Esophagus squamous epithelium (tissue), 5 donors: ENCODE data around the gene TNFRSF25. TPM values are rescaled to one million over a fixed set of nuclear protein-coding genes. Genes with fewer than 3 reads are reported as not detected.

Experiments
- DNase-seq: peaks from one replicate; lab custom pipeline; 2025; lab: John Stamatoyannopoulos, UW
- H3K27ac ChIP-seq, 4 donors: fragments of 200-600 bp; sonication (generic); one replicate each; pipeline ENCODE4 v1.5.1; 2016 to 2019; ENCODE audit warnings: mild to moderate bottlenecking in 1 of 4
- H3K27me3 ChIP-seq, 4 donors: fragments of 200-600 bp; sonication (generic); 1 replicate in 3 of 4; 2 replicates in 1 of 4; pipeline versions ENCODE4 v1.5.1 to v1.6.0; 2017 to 2021; ENCODE audit warnings: antibody characterized with exemption in 1 of 4
- H3K36me3 ChIP-seq, 3 donors: fragments of 200-600 bp; sonication (generic); one replicate each; pipeline ENCODE4 v1.5.1; 2016 to 2019
- H3K4me1 ChIP-seq, 3 donors: fragments of 200-600 bp; sonication (generic); one replicate each; pipeline ENCODE4 v1.5.1; 2017 to 2019
- H3K4me3 ChIP-seq, 4 donors: fragments of 200-600 bp; sonication (generic); 1 replicate in 3 of 4; 2 replicates in 1 of 4; pipeline ENCODE4 v1.5.1; 2016 to 2019; ENCODE audit warnings: mild to moderate bottlenecking in 2 of 4, moderate library complexity in 1 of 4
- H3K9me3 ChIP-seq, 3 donors: fragments of 200-600 bp; sonication (generic); one replicate each; pipeline ENCODE4 v1.5.1; 2016 to 2019
- POLR2A ChIP-seq, 4 donors: fragments of 450-650 bp; IDR thresholded peaks; one replicate each; pipeline ENCODE4 v1.6.1; 2017; ENCODE audit warnings: antibody characterized with exemption in 4 of 4, mild to moderate bottlenecking in 4 of 4, moderate library complexity in 3 of 4
- WGBS, 2 donors: methylation state at CpG; one replicate each; pipeline ENCODE4 v1.1.5; 2018; 5-methylcytosine and 5-hydroxymethylcytosine counted together
- intact Hi-C: fragments of 100-400 bp; cut with DNase I; formaldehyde crosslinking; loops from one replicate; pipeline ENCODE4 v1.15.0; 2022
- total RNA-seq, 4 donors: library from RNA; depleted of rRNA; stranded (reverse); fragments of >200 nt; gene quantifications; one replicate each; pipeline ENCODE4 v1.1.0, GENCODE V29; 2016
- TF ChIP-seq, protein P1 (sequence below), 6 experiments: fragments of 450-650 bp in 4 of 6; fragments of 200-600 bp in 2 of 6; sonication (generic) in 2 of 6; IDR thresholded peaks; one replicate each; pipeline ENCODE4 v1.5.1; 2016 to 2019; ENCODE audit warnings: antibody characterized with exemption in 6 of 6, mild to moderate bottlenecking in 4 of 6, moderate library complexity in 4 of 6
- donor health status: DM: yes; HTN: yes; CAD: no.

TNFRSF25 gene
- total RNA-seq, 4 donors from 2014 or later = 22.1 to 47.3 (median 34.3) TPM

GRCh38 chr1:6424000-6424565 is 41.9 kb downstream of the TNFRSF25 start:
- Histone ChIP-seq H3K4me1 (peaks cover 59 to 98% (median 65%) of the 10 kb centered on the region in 3 donors), H3K4me3 (peak overlapping the region in 3 of 4 donors; percentile 31 to 61 (median 49)), H3K27me3 (peaks cover 0 to 100% (median 6%) of the 10 kb centered on the region in 4 donors), H3K9me3 (no peaks in the 10 kb centered on the region), H3K36me3 (no peaks in the 10 kb centered on the region), H3K27ac (peak overlapping the region in 2 of 4 donors; percentile 13 to 50)
- WGBS, 2 donors = 0 to 5% methylated on average over 2 to 20 of the region's 35 CpGs
- no peak for DNase-seq
- TF ChIP-seq, protein P1, sequence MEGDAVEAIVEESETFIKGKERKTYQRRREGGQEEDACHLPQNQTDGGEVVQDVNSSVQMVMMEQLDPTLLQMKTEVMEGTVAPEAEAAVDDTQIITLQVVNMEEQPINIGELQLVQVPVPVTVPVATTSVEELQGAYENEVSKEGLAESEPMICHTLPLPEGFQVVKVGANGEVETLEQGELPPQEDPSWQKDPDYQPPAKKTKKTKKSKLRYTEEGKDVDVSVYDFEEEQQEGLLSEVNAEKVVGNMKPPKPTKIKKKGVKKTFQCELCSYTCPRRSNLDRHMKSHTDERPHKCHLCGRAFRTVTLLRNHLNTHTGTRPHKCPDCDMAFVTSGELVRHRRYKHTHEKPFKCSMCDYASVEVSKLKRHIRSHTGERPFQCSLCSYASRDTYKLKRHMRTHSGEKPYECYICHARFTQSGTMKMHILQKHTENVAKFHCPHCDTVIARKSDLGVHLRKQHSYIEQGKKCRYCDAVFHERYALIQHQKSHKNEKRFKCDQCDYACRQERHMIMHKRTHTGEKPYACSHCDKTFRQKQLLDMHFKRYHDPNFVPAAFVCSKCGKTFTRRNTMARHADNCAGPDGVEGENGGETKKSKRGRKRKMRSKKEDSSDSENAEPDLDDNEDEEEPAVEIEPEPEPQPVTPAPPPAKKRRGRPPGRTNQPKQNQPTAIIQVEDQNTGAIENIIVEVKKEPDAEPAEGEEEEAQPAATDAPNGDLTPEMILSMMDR (IDR thresholded peaks at IDR 0.05) = no peak
- no peak for TF ChIP-seq POLR2A (IDR thresholded peaks at IDR 0.05)
- intact Hi-C loops = no loop called here

DNA sequence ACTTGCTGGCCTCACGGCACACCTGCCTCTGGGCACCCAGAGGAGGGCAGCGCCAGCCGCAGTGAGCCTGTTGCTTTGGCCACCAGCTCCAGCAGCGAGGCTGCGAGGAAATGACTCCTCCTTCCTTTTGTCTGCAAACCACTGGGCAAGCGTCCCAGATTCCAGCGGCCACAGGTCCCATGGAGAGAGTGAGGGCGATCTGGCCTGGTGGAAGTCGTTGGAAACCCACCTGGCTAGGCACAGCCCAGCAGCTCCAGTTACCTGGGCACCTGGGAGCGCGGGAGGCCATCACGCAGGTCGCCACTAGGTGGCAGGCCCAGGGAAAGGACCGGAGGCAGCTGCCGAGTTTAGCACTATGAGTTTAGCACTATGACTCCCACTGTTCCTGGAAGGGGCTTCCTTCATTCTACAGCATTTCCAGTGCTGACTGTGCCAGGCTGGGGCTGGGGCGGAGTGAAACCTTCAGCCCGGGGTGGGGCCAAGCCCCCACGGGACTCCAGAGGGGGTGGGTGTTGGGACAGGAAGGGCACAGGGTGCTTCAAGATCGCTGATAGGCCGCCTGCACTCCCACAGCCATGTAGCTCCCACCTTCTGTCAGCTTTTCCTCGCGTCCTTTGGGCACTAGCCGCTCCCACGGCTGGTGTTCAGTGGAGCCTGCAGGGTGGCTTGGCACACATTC is 42.5 kb downstream of the TNFRSF25 start:
- intact Hi-C loops = no loop called here

DNA sequence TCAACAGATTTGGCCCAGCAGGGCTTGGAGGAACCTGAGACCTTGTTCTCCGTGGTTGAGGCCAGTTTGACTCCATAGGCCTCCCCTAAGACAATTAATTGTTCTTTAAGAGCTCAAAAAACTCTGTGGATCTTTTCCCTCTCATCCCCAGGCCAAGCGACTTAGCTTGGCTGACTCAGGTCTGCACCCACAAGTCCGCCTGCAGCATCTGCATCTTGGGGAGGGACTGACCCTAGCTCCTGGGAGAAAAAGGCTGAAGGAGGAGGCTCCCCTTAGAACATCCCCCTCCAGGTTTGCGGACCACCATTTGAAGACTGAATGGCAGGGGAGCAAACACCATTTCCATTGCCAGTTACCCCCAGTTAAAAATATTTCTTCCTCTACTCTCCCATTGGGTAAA is 44.7 kb downstream of the TNFRSF25 start:
- Histone ChIP-seq H3K9me3 (no peaks in the 10 kb centered on the region), H3K27ac (peak overlapping the region in 3 of 4 donors; percentile 27 to 90 (median 90)), H3K27me3 (peaks cover under 1 to 100% (median 6%) of the 10 kb centered on the region in 4 donors), H3K36me3 (no peaks in the 10 kb centered on the region), H3K4me1 (peaks cover 52 to 98% (median 68%) of the 10 kb centered on the region in 3 donors), H3K4me3 (no peak overlapping the region)
- 44 to 51% methylated on average over 3 to 4 of the region's 4 CpGs for WGBS, 2 donors
- intact Hi-C loops = no loop called here
- TF ChIP-seq POLR2A (IDR thresholded peaks at IDR 0.05) = no peak
- TF ChIP-seq, protein P1 (IDR thresholded peaks at IDR 0.05) = no peak
- DNase-seq = no peak

More for the DNA sequence above, 42.5 kb downstream of the TNFRSF25 start:
- Histone ChIP-seq H3K36me3 (no peaks in the 10 kb centered on the region), H3K27me3 (peaks cover 0 to 100% (median 6%) of the 10 kb centered on the region in 4 donors), H3K9me3 (no peaks in the 10 kb centered on the region), H3K27ac (peak overlapping the region in 1 of 4 donors; percentile 13), H3K4me3 (peak overlapping the region in 3 of 4 donors; percentile 31 to 61 (median 49)), H3K4me1 (peaks cover 59 to 98% (median 71%) of the 10 kb centered on the region in 3 donors)
- TF ChIP-seq, protein P1 (IDR thresholded peaks at IDR 0.05) = peak; percentile 53 to 86 (median 74)
- TF ChIP-seq POLR2A (IDR thresholded peaks at IDR 0.05) = no peak
- WGBS, 2 donors = 0% methylated on average over 10 of the region's 24 CpGs; no CpG with 5 or more reads in 1 of the 2 donors
- DNase-seq = no peak

GRCh38 chr1:6420454-6421042 is 45.4 kb downstream of the TNFRSF25 start:
- peaks cover 4 to 100% (median 5%) of the 10 kb centered on the region in 4 donors for H3K27me3 ChIP-seq
- H3K4me1 ChIP-seq = peaks cover 47 to 98% (median 71%) of the 10 kb centered on the region in 3 donors
- H3K27ac ChIP-seq = peak overlapping the region; percentile 66 to 90 (median 86)
- WGBS, 2 donors = 20% methylated on average over 1 of the region's 44 CpGs; no CpG with 5 or more reads in 1 of the 2 donors
- TF ChIP-seq, protein P1 (IDR thresholded peaks at IDR 0.05) = no peak
- TF ChIP-seq POLR2A (IDR thresholded peaks at IDR 0.05) = no peak
- no peaks in the 10 kb centered on the region for H3K36me3 ChIP-seq
- intact Hi-C loops = no loop called here
- H3K4me3 ChIP-seq = peak overlapping the region; percentile 51 to 72 (median 64)
- no peak for DNase-seq
- no peaks in the 10 kb centered on the region for H3K9me3 ChIP-seq
